Keratinocyte (primary cell): ENCODE measurements around the gene CMKLR1.

Experiments used
- EZH2 ChIP-seq: IDR thresholded peaks from one replicate; pipeline ENCODE4 v1.6.1; 2012; ENCODE audit warnings: inconsistent platforms, mild to moderate bottlenecking, low read length, moderate library complexity
- TF ChIP-seq, protein P1 (sequence below), 3 experiments: IDR thresholded peaks in 1 of 3; conservative IDR thresholded peaks in 1 of 3; optimal IDR thresholded peaks in 1 of 3; 2 replicates in 2 of 3; 3 replicates in 1 of 3; pipeline versions ENCODE3 to v1.5.1; 2011; ENCODE audit warnings: low read length in 3 of 3, mild to moderate bottlenecking in 3 of 3, moderate library complexity in 2 of 3, control low read depth in 1 of 3, inconsistent platforms in 1 of 3; ENCODE audit not compliant: insufficient read depth in 2 of 3; ENCODE audit errors: extremely low read depth in 1 of 3

DNA sequence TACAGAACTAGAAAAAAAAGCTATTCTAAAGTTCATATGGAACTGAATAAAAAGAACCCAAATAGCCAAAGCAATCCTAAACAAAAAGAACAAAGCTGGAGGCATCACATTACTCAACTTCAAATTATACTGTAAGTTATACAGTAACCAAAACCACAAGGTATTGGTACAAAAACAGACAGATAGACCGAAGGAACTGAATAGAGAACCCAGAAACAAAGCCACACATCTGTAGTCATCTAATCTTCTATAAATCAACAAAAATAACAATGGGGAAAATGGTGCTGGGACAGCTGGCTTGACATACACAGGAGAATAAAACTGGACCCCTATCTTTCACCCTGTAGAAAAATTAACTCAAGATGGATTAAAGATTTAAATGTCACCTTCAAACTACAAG, 38.1 kb upstream of the CMKLR1 start:
- no peak for TF ChIP-seq EZH2
- TF ChIP-seq, protein P1, sequence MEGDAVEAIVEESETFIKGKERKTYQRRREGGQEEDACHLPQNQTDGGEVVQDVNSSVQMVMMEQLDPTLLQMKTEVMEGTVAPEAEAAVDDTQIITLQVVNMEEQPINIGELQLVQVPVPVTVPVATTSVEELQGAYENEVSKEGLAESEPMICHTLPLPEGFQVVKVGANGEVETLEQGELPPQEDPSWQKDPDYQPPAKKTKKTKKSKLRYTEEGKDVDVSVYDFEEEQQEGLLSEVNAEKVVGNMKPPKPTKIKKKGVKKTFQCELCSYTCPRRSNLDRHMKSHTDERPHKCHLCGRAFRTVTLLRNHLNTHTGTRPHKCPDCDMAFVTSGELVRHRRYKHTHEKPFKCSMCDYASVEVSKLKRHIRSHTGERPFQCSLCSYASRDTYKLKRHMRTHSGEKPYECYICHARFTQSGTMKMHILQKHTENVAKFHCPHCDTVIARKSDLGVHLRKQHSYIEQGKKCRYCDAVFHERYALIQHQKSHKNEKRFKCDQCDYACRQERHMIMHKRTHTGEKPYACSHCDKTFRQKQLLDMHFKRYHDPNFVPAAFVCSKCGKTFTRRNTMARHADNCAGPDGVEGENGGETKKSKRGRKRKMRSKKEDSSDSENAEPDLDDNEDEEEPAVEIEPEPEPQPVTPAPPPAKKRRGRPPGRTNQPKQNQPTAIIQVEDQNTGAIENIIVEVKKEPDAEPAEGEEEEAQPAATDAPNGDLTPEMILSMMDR (optimal IDR thresholded peaks at IDR 0.05 in 1 of 3, IDR thresholded peaks at IDR 0.05 in 1 of 3, conservative IDR thresholded peaks at IDR 0.05 in 1 of 3; ENCODE audit: extremely low read depth in 1 of 3, insufficient read depth in 2 of 3, low read length in 3 of 3) = no peak
